Erythroblast (primary cell): ENCODE results near the gene TREX2.

Experiments used
- DNase-seq, 2 experiments: peaks; one replicate each; lab custom pipeline; 2025; lab: John Stamatoyannopoulos, UW
- GATA1 ChIP-seq: IDR thresholded peaks from 2 replicates; pipeline ENCODE4 v1.6.1; 2011; ENCODE audit warnings: low read depth, mild to moderate bottlenecking, control low read depth, low read length, moderate library complexity
- POLR2A ChIP-seq: IDR thresholded peaks from 2 replicates; pipeline ENCODE4 v1.6.1; 2011; ENCODE audit warnings: mild to moderate bottlenecking, low read length

TREX2 gene

GRCh38 chrX:153485396-153486080 lies 39.7 kb upstream of the TREX2 start:
- TF ChIP-seq POLR2A, result no peak
- no peak for TF ChIP-seq GATA1
- no peak for DNase-seq

GRCh38 chrX:153482376-153483015 lies 36.6 kb upstream of the TREX2 start:
- no peak for TF ChIP-seq POLR2A
- TF ChIP-seq GATA1, result no peak
- DNase-seq, result no peak

DNA sequence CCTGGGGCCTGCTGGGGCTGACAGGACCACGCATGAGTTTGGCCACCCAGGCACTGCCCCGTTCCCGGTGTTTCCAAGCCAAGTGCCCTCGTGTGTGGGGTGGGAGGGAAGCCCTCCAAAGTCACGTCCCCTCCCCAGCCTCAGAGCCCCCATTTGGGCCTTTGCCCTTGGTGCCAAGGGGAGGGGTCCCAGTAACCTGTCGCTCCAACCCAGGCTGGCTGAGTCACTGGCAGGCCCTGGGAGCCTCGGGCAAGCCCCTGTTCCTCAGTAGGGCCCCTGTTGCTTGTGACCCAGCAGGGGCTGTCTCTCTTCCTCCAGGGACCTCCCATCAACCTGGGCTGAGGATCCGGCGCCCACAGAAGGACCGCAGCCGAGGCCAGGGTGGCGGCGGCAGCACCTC lies 35.2 kb upstream of the TREX2 start:
- DNase-seq, result no peak
- no peak for TF ChIP-seq POLR2A
- no peak for TF ChIP-seq GATA1

DNA sequence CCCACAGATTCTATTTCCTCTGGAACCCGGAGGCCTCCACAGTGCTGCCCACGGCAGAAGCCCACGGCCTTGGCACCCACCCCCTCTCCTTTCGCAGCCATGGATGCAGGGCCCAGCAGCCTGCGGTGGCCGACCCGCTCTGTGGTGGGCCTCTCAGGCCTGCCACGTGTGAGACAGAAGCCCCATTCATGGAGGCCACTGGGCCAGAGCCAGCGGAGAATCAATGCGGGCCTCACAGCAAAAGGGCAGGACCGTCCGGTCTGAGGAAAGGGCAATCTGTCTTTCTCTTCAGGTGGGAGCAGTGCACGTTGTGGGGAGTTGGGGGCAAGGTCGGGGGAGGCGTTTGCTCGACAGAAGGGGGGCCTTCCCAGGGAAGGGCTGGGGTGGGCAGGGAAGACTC lies 32.9 kb upstream of the TREX2 start:
- no peak for TF ChIP-seq GATA1
- no peak for TF ChIP-seq POLR2A
- DNase-seq, result no peak

- no peak for TF ChIP-seq POLR2A
- TF ChIP-seq GATA1, result no peak
- no peak for DNase-seq
Measured at GRCh38 chrX:153477901-153478300, 32.0 kb upstream of the TREX2 start.

DNA sequence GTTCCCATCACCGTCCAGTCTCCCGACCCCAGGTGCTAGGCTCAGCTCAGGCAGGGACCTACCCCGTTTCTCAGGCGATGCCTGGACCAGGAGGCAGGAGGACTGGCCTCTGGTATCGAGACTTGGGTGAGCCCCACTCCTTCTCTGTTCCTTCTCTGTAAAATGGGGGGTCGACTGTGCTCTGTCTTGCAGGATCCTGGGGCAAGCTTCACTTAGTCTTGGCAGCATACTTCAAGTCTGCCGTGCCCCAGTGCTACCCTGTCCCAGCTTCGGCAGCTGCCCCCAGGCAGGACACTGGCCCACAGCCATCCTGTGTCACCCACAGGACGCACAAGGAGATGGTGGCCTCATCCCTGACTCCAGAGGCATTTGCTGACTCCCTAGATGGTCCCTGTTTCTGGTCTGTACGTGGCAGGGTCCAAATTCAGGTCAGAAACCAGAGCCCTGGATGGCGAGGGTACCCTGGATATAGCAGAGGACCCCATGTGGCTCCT lies 31.6 kb upstream of the TREX2 start:
- no peak for DNase-seq
- no peak for TF ChIP-seq POLR2A

- no peak for DNase-seq
- TF ChIP-seq GATA1 (no peak), POLR2A (no peak)
Measured at GRCh38 chrX:153476666-153477363, 31.0 kb upstream of the TREX2 start.

DNA sequence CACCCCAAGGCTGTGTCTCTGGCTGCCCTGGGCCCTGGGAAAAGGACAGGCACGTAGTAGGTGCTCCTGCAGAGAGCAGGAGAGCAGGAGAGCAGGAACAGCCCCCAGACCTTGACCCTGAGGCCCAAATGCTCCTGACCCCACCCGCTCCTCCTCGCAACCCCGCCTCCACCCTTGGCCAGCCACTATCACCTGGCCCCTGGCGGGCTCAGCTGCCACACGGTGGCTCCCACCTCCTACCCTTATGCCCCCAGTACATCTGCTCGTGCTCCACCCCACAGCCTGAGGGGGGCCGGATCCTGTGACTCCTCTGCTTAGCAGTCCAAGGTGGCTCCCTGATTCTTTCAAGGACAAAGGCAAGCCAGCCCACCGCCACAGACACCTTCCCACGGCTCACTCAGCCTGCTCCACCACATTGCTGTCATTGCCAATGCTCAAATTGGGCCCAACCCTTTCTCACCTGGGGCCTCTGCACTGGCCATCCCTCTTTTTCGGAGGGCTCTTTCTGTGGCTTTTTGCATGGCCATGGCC lies 30.0 kb upstream of the TREX2 start:
- no peak for DNase-seq
- no peak for TF ChIP-seq GATA1
- no peak for TF ChIP-seq POLR2A

DNA sequence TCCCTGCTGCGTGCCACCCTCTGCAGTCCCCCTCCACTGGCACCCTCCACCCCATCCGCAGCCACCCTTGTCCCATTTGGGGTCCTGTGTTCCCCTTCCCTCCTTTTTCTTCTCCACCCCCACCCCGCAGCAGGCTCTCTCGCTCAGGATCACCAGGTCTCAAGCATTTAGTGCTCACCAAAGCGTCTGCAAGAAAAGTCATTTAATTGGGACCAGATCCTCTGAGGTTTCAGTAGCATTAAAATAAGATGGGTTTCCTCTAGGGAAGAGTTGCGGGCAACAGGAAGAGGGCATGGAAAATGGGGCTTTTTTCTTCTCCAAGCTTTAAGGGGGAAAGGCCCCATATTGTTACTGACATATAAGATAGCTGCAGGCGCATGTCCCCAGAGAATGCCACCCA lies 29.4 kb upstream of the TREX2 start:
- TF ChIP-seq GATA1 (no peak), POLR2A (no peak)

DNA sequence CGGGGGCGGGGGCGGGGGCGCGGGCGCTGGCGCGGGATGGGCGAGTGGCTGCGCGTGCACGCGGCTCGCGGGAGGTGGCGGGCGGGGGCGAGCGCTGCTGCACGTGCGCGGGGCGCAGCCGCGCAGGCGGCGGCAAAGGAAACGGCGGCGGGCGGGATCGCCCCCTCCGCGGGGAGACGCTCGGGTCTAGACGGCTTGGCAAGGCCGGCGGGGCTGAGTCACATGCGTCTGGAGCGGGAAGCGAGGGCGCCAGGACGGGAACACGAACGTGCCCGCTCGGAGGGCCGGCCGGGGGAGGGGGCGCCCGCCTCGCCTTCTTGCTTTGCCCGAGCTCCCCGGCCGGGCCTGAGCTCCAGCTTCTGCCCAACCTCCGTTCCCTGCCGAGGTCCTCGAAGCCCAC lies 28.9 kb upstream of the TREX2 start:
- TF ChIP-seq POLR2A, result no peak
- TF ChIP-seq GATA1, result no peak
- DNase-seq, result peak; percentile 23 to 27

More for the DNA sequence above, 29.4 kb upstream of the TREX2 start:
- no peak for DNase-seq

DNA sequence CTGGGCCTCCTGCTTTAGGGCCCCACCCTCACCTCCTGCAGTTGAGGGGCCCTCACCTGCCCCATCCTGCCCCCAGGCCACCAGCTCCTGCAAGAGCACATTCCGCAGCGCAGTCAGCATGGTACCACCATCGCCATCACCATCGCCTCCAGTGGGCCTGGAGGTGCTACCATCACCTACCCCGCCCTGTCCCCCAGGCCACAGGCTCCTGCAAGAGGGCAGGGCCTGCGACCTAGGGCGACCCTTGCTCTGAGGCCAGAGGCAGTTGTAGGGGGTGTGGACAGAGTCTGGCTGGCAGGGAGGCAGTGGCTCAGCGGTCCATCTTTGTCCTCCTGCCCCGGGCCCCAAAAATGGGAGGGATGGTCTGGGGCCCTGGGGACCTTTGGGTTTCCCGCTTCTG lies 28.4 kb upstream of the TREX2 start:
- DNase-seq, result no peak
- TF ChIP-seq GATA1, result no peak
- no peak for TF ChIP-seq POLR2A

GRCh38 chrX:153473126-153473525 lies 27.3 kb upstream of the TREX2 start:
- TF ChIP-seq GATA1 (no peak), POLR2A (no peak)
- no peak for DNase-seq

GRCh38 chrX:153471663-153472280 lies 25.9 kb upstream of the TREX2 start:
- no peak for DNase-seq
- TF ChIP-seq GATA1, result no peak
- no peak for TF ChIP-seq POLR2A
